BE2C (cell line): Measurements from ENCODE around the gene TTC12.
A peak's percentile ranks its signal among the peaks of the same experiment; 100 is the strongest.

Source experiments
- DNase-seq: peaks from one replicate; pipeline ENCODE4 v3.0.0-alpha.2; 2020
- H3K27me3 ChIP-seq: fragments of 250-450 bp; sonication (Bioruptor Pico); 2 replicates; pipeline ENCODE4 v1.5.1; 2020; ENCODE audit warnings: mild to moderate bottlenecking
- H3K36me3 ChIP-seq: fragments of 250-450 bp; sonication (Bioruptor Pico); 2 replicates; pipeline ENCODE4 v1.5.1; 2020; ENCODE audit warnings: mild to moderate bottlenecking
- H3K4me1 ChIP-seq: fragments of 250-450 bp; sonication (Bioruptor Pico); 2 replicates; pipeline ENCODE4 v1.5.1; 2020
- H3K4me3 ChIP-seq: 2 replicates; pipeline ENCODE4 v1.5.1; 2011; ENCODE audit warnings: low read depth, low read length
- H3K9me3 ChIP-seq: fragments of 250-450 bp; sonication (Bioruptor Pico); 2 replicates; pipeline ENCODE4 v1.5.1; 2020
- CTCF ChIP-seq: IDR thresholded peaks from 2 replicates; pipeline ENCODE4 v1.5.1; 2012; ENCODE audit warnings: mild to moderate bottlenecking, low read depth, low read length

Gene TTC12

DNA sequence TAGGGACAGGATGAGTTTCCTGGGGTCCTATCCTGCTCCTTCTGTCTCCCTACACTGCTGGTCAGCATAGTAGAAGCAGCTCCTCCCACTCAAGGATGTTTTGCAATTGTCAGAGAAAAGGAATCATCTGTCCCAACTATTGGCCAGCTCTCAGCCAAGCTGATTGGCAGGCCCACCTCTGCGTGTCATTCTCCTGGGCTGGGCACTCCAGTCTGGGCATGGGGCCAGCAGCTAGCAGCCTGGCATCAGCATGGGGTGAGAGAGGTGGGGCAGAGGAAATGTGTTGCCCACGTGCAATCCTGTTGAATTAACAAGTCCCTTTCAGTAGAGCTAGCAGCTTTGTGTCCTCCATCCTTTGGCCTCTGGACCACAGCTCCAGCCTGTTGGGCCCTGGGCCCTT is 87.3 kb downstream of the TTC12 start:
- peak; percentile 72 for DNase-seq
- no peaks in the 10 kb centered on the region for H3K4me1 ChIP-seq
- H3K36me3 ChIP-seq = no peaks in the 10 kb centered on the region
- no peak for TF ChIP-seq CTCF
- no peaks in the 10 kb centered on the region for H3K27me3 ChIP-seq
- no peak overlapping the region for H3K4me3 ChIP-seq
- no peaks in the 10 kb centered on the region for H3K9me3 ChIP-seq

GRCh38 chr11:113404859-113405430 is 90.6 kb downstream of the TTC12 start:
- H3K27me3 ChIP-seq = no peaks in the 10 kb centered on the region
- H3K4me1 ChIP-seq = no peaks in the 10 kb centered on the region
- H3K36me3 ChIP-seq = no peaks in the 10 kb centered on the region
- H3K4me3 ChIP-seq = no peak overlapping the region
- no peak for TF ChIP-seq CTCF
- no peak for DNase-seq
- H3K9me3 ChIP-seq = no peaks in the 10 kb centered on the region

GRCh38 chr11:113405724-113406478 is 91.5 kb downstream of the TTC12 start:
- no peaks in the 10 kb centered on the region for H3K27me3 ChIP-seq
- TF ChIP-seq CTCF = no peak
- no peak for DNase-seq
- no peaks in the 10 kb centered on the region for H3K4me1 ChIP-seq
- H3K36me3 ChIP-seq = no peaks in the 10 kb centered on the region
- H3K9me3 ChIP-seq = no peaks in the 10 kb centered on the region
- no peak overlapping the region for H3K4me3 ChIP-seq

DNA sequence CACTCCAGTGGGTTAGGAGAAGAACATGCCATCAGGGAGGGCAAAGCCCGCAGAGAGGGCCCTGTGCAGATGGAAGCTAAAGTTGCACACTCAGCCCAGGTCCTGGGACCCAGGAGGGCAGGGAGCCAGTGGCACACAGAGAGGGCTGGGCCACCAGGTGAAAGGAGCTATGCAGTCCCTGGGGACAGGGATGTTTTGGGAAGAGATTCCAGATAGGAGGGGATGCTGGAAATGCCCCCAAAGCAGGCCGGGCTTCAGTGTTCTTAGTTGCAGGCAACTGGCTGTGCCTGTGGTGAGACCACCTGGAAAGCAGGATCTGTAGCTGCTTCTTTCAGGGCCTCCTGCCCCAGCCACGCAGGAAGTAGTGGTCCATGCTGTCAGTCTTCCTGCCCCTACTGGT is 92.8 kb downstream of the TTC12 start:
- Histone ChIP-seq H3K4me1 (no peaks in the 10 kb centered on the region), H3K36me3 (no peaks in the 10 kb centered on the region), H3K9me3 (no peaks in the 10 kb centered on the region), H3K27me3 (no peaks in the 10 kb centered on the region), H3K4me3 (no peak overlapping the region)
- TF ChIP-seq CTCF = no peak
- DNase-seq = no peak

DNA sequence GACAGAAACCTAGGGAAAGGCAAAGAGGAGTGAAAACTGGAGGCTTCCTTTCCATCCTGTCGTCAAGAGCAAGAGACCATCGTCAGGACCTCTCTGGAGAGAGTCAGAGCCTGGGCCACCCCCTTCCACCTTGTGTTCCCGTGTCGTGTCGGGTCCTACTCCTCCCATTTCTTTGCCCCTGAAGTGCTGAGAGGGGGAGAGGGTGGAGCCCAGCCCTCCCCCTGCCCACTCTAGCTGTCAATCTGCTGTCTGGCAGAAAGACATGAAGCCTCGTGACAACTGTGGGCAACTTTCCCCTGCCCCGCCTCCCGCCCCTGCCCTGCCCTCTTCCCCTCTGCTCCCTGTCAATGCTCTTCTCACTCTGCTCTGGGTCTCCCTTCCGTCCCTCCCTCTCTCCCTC is 93.8 kb downstream of the TTC12 start:
- TF ChIP-seq CTCF = no peak
- H3K36me3 ChIP-seq = no peaks in the 10 kb centered on the region
- no peaks in the 10 kb centered on the region for H3K9me3 ChIP-seq
- no peak for DNase-seq
- no peak overlapping the region for H3K4me3 ChIP-seq
- H3K27me3 ChIP-seq = no peaks in the 10 kb centered on the region
- no peaks in the 10 kb centered on the region for H3K4me1 ChIP-seq

DNA sequence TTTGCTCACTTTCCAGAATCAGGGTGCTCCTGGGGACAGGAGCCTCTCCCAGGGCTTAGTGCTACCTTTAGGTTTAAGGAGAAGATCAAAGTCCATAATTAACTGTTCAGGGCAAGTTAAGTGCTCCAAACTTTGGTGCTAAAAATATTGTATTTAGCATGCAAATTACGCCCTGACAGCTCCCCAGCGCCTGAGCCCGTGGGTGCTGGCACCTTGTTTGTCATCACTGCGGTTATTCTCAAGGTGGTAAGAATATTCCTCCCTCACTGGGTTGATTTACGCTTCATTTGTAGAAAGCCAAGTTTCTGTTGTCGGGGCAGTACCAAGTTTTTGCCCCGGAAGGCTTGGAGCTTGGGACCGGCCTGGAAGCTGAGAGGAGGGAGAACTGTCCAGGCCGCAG is 94.5 kb downstream of the TTC12 start:
- Histone ChIP-seq H3K4me1 (no peaks in the 10 kb centered on the region), H3K36me3 (no peaks in the 10 kb centered on the region), H3K9me3 (no peaks in the 10 kb centered on the region), H3K27me3 (no peaks in the 10 kb centered on the region), H3K4me3 (no peak overlapping the region)
- TF ChIP-seq CTCF = no peak
- DNase-seq = no peak
